Neural cell (in vitro differentiated cells): Measurements from ENCODE around the gene P2RY8. TPM values are rescaled to one million over a fixed set of nuclear protein-coding genes. Genes with fewer than 3 reads are reported as not detected.
"Not testable (repeated sequence)": the region's sequence is repeated elsewhere in the genome, so short reads cannot be mapped to it uniquely, and the experiment has no call there.

Experiments
- H2AFZ ChIP-seq: fragments of 200-600, 300-800 bp; sonication (generic), shearing (Covaris generic); 2 replicates; pipeline ENCODE4 v1.6.0; 2014; ENCODE audit warnings: low read depth, mild to moderate bottlenecking, antibody characterized with exemption, low read length, moderate library complexity
- H3F3A ChIP-seq: fragments of 200-600 bp; shearing (Covaris generic); 2 replicates; pipeline ENCODE4 v1.6.1; 2016; ENCODE audit warnings: mild to moderate bottlenecking, moderate library complexity, mixed read lengths, antibody characterized with exemption, low read length; ENCODE audit not compliant: insufficient read depth, poor library complexity, severe bottlenecking
- H3K27ac ChIP-seq: fragments of 200-600, 300-800 bp; sonication (generic), shearing (Covaris generic); 2 replicates; pipeline ENCODE4 v1.5.1; 2014; ENCODE audit warnings: mild to moderate bottlenecking, low read length, moderate library complexity
- H3K27me3 ChIP-seq: fragments of 300-800, 200-600 bp; sonication (generic), shearing (Covaris generic); 2 replicates; pipeline ENCODE4 v1.6.0; 2014; ENCODE audit warnings: mild to moderate bottlenecking, low read depth, low read length, moderate library complexity; ENCODE audit not compliant: insufficient read depth
- H3K36me3 ChIP-seq: fragments of 300-800, 200-600 bp; sonication (generic), shearing (Covaris generic); 2 replicates; pipeline ENCODE4 v1.5.1; 2014; ENCODE audit warnings: mild to moderate bottlenecking, antibody characterized with exemption, low read length, moderate library complexity; ENCODE audit not compliant: insufficient read depth
- H3K4me2 ChIP-seq: fragments of 300-800, 200-600 bp; sonication (generic), shearing (Covaris generic); 2 replicates; pipeline ENCODE4 v1.6.0; 2014; ENCODE audit warnings: mild to moderate bottlenecking, low read length
- H3K4me3 ChIP-seq: fragments of 300-800, 200-600 bp; sonication (generic), shearing (Covaris generic); 2 replicates; pipeline ENCODE4 v1.5.1; 2014; ENCODE audit warnings: mild to moderate bottlenecking, low read length, moderate library complexity
- H3K79me2 ChIP-seq: fragments of 200-600 bp; shearing (Covaris generic); replicated peaks from 2 replicates; pipeline ENCODE4 v1.6.0; 2014; ENCODE audit warnings: mild to moderate bottlenecking, low read length, moderate library complexity; ENCODE audit not compliant: insufficient read depth
- H3K9ac ChIP-seq: fragments of 300-800, 200-600 bp; sonication (generic), shearing (Covaris generic); 2 replicates; pipeline ENCODE4 v1.6.1; 2016; ENCODE audit warnings: mild to moderate bottlenecking, low read length, mixed read lengths
- H3K9me2 ChIP-seq: fragments of 200-600 bp; shearing (Covaris generic); 2 replicates; pipeline ENCODE4 v1.6.1; 2016; ENCODE audit warnings: mild to moderate bottlenecking, low read length, mixed read lengths; ENCODE audit not compliant: insufficient read depth
- H3K9me3 ChIP-seq: fragments of 200-600, 300-800 bp; sonication (generic), shearing (Covaris generic); 2 replicates; pipeline ENCODE4 v1.6.1; 2016; ENCODE audit warnings: mild to moderate bottlenecking, mixed run types, low read length, moderate library complexity, mixed read lengths
- H4K20me1 ChIP-seq: fragments of 200-600 bp; shearing (Covaris generic); 2 replicates; pipeline ENCODE4 v1.6.1; 2016; ENCODE audit warnings: mild to moderate bottlenecking, mixed run types; ENCODE audit not compliant: insufficient read depth
- EP300 ChIP-seq: fragments of 450-650 bp; conservative IDR thresholded peaks from 2 replicates; pipeline ENCODE4 v1.6.1; 2014; ENCODE audit warnings: antibody characterized with exemption, mild to moderate bottlenecking, moderate library complexity; ENCODE audit not compliant: poor library complexity, severe bottlenecking
- EZH2 ChIP-seq: fragments of 200-600, 300-800 bp; shearing (Covaris generic), sonication (generic); IDR thresholded peaks from 2 replicates; pipeline ENCODE4 v1.6.1; 2014; ENCODE audit warnings: antibody characterized with exemption, low read length, borderline replicate concordance, mild to moderate bottlenecking; ENCODE audit not compliant: insufficient read depth, poor library complexity, severe bottlenecking
- MXI1 ChIP-seq: fragments of 450-650 bp; conservative IDR thresholded peaks from 2 replicates; pipeline ENCODE4 v1.6.1; 2014; ENCODE audit warnings: antibody characterized with exemption, mild to moderate bottlenecking; ENCODE audit not compliant: poor library complexity, severe bottlenecking
- POLR2AphosphoS5 ChIP-seq: IDR thresholded peaks from 2 replicates; pipeline ENCODE4 v1.6.1; 2012
- TAF1 ChIP-seq: IDR thresholded peaks from 2 replicates; pipeline ENCODE4 v1.6.1; 2012; ENCODE audit warnings: low read depth
- polyA plus RNA-seq: library from polyadenylated mRNA; depleted of rRNA; stranded (reverse); fragments of >200 nt; gene quantifications from 2 replicates; pipeline ENCODE4 v1.2.3, GENCODE V29; 2014
- TF ChIP-seq, protein P1 (sequence below): IDR thresholded peaks from 2 replicates; pipeline ENCODE4 v1.6.1; 2012; ENCODE audit warnings: borderline replicate concordance

Gene P2RY8
- polyA plus RNA-seq, 1 donor from 2014 or later, result not detected

DNA sequence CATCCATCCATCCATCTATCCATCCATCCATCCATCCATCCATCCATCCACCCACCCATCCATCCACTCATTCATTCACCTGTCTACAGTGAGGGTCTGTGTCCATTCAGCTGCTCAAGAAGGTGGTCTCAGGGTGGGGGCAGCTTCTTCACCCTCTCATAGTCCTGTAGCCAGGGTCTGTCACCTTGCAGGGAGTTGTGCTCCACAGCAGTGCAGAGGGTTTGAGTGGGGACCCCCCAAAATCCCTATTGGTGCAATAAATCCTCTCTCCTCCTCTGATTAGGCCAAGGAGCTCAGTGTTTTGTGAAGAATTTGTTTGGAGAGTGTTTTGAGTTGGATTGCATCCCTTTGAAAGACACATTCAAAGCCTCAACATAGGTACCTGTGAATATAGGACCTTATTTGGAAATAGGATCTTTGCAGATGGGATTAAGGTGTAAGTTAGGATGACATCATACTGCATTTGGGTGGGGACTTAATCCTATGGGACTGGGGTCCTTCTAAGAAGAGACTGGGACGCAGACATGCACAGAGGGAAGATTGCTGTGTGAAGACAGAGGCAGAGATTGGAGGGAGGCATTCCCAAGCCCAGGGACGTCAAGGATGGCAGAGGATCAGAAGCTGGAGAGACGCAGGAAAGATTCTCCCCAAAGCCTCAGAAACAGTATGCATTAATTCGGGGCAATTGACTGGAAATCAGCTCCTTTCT, 12.0 kb downstream of the P2RY8 start:
- no peaks in the 10 kb centered on the region for H3K36me3 ChIP-seq
- no peak overlapping the region for H3K4me2 ChIP-seq
- no peaks in the 10 kb centered on the region for H3K79me2 ChIP-seq
- H3K9me3 ChIP-seq, result no peaks in the 10 kb centered on the region
- no peaks in the 10 kb centered on the region for H3F3A ChIP-seq
- no peak overlapping the region for H2AFZ ChIP-seq
- H3K9ac ChIP-seq, result no peak overlapping the region
- TF ChIP-seq MXI1 (no peak), EP300 (no peak), EZH2 (no peak)
- H4K20me1 ChIP-seq, result no peaks in the 10 kb centered on the region
- no peak overlapping the region for H3K27ac ChIP-seq
- H3K9me2 ChIP-seq, result no peaks in the 10 kb centered on the region
- H3K27me3 ChIP-seq, result no peaks in the 10 kb centered on the region
- H3K4me3 ChIP-seq, result no peak overlapping the region

DNA sequence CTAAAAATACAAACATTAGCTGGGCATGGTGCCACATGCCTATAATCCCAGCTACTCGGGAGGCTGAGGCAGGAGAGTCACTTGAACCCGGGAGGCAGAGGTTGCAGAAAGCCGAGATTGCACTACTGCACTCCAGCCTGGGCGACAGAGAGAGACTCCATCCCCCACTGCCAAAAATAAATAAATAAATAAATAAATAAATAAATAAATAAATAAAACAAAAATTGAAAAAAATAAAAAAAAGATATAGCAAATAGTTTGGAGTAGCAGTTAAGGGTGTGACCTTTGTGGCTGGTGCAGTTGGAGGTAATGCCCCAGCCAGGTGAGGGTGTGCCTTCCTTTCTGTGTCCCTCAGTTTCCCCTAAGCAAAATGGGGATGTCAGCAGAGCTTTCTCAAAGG, 14.1 kb downstream of the P2RY8 start:
- not testable (repeated sequence) for H3K9me2 ChIP-seq, H3K9me3 ChIP-seq, H3K4me2 ChIP-seq, H3K9ac ChIP-seq, H3K79me2 ChIP-seq, H4K20me1 ChIP-seq, H3K27me3 ChIP-seq, H3K4me3 ChIP-seq, H2AFZ ChIP-seq, H3K27ac ChIP-seq, H3F3A ChIP-seq, H3K36me3 ChIP-seq

DNA sequence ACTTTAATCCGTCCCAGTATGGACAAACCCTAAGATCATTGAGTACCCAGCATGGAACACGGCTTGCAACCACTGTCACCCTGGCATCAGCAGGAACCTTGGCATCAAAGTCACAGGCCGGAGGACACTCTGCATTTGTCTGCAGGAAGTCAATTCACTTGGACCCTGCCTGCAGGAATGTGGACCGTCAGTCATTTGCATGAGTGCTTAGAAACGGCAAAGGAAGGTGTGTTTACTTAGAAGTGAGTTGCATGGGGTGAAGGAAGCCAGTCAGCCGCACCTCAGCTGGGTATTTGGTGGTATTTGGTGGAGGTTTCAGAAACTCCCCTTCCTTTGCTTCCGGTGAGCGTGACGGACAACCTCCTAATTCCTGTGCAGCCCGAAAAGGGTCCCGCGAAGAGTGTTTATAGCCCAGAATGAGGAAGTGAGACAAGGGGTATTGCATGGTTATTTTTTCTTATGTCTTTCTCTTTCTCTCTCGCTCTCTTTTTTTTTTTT, 15.5 kb downstream of the P2RY8 start:
- Histone ChIP-seq H3K27ac (no peak overlapping the region), H3K36me3 (no peaks in the 10 kb centered on the region), H4K20me1 (no peaks in the 10 kb centered on the region), H3K9me3 (no peaks in the 10 kb centered on the region), H2AFZ (no peak overlapping the region), H3K4me3 (no peak overlapping the region), H3K4me2 (no peak overlapping the region), H3K79me2 (no peaks in the 10 kb centered on the region), H3K27me3 (no peaks in the 10 kb centered on the region), H3F3A (no peaks in the 10 kb centered on the region), H3K9ac (no peak overlapping the region), H3K9me2 (no peaks in the 10 kb centered on the region)
- TF ChIP-seq, protein P1, sequence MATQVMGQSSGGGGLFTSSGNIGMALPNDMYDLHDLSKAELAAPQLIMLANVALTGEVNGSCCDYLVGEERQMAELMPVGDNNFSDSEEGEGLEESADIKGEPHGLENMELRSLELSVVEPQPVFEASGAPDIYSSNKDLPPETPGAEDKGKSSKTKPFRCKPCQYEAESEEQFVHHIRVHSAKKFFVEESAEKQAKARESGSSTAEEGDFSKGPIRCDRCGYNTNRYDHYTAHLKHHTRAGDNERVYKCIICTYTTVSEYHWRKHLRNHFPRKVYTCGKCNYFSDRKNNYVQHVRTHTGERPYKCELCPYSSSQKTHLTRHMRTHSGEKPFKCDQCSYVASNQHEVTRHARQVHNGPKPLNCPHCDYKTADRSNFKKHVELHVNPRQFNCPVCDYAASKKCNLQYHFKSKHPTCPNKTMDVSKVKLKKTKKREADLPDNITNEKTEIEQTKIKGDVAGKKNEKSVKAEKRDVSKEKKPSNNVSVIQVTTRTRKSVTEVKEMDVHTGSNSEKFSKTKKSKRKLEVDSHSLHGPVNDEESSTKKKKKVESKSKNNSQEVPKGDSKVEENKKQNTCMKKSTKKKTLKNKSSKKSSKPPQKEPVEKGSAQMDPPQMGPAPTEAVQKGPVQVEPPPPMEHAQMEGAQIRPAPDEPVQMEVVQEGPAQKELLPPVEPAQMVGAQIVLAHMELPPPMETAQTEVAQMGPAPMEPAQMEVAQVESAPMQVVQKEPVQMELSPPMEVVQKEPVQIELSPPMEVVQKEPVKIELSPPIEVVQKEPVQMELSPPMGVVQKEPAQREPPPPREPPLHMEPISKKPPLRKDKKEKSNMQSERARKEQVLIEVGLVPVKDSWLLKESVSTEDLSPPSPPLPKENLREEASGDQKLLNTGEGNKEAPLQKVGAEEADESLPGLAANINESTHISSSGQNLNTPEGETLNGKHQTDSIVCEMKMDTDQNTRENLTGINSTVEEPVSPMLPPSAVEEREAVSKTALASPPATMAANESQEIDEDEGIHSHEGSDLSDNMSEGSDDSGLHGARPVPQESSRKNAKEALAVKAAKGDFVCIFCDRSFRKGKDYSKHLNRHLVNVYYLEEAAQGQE, result no peak
- TF ChIP-seq TAF1, result no peak
- no peak for TF ChIP-seq POLR2AphosphoS5
- TF ChIP-seq MXI1, result no peak
- no peak for TF ChIP-seq EP300
